HUES48 (cell line): ENCODE measurements around the gene CGB7.

Experiments
- H3K27ac ChIP-seq: one replicate; pipeline ENCODE4 v1.7.0; 2013; ENCODE audit warnings: low read depth, low read length, inconsistent platforms
- H3K27me3 ChIP-seq: 2 replicates; pipeline ENCODE4 v1.6.1; 2013; ENCODE audit warnings: mild to moderate bottlenecking, low read length; ENCODE audit not compliant: control insufficient read depth, insufficient read depth
- H3K36me3 ChIP-seq: 2 replicates; pipeline ENCODE4 v1.6.1; 2013; ENCODE audit warnings: low read length; ENCODE audit not compliant: control insufficient read depth, insufficient read depth
- H3K4me1 ChIP-seq: 2 replicates; pipeline ENCODE4 v1.6.1; 2013; ENCODE audit warnings: mild to moderate bottlenecking, low read length; ENCODE audit not compliant: control insufficient read depth, insufficient read depth
- H3K4me3 ChIP-seq: 2 replicates; pipeline ENCODE4 v1.5.1; 2013; ENCODE audit warnings: mild to moderate bottlenecking, low read depth, low read length
- H3K9ac ChIP-seq: 2 replicates; pipeline ENCODE4 v1.6.1; 2013; ENCODE audit warnings: mild to moderate bottlenecking, low read depth, low read length, moderate library complexity
- H3K9me3 ChIP-seq: 2 replicates; pipeline ENCODE4 v1.6.1; 2013; ENCODE audit warnings: low read length; ENCODE audit not compliant: control insufficient read depth, insufficient read depth

The CGB7 gene

DNA sequence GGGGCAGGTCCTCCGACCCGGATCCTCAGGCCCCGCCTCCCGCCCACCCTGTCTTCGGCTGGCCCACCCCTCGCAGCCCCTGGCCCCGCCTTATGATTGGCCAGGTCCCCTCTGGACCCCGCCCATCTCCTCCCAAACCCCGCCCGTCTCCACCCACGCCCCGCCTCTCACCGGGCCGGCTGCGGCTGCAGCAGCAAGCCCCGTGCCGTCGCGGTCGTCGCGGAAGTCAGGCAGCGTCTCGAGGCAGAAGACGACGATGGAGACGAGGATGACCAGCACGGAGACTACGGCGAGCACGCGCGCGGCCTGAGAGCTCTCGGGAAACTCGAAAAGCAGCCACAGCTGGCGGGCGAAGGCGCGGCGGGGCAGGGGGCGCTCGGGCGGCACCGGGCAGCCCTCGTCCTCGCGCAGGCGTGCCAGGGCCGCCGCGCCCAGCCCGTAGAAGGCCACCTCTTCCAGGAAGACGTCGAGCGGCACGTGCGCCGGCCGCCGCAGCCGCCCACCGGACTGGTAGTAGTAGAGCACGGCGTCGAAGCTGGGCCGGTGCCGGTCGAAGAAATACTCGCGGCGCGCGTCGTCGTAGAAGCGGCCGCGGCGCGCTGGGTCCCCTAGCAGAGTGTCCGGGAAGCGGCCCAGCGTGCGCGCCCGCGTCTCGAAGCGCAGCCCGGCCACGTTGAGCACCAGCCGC lies 14.5 kb upstream of the CGB7 start:
- H3K4me1 ChIP-seq: no peaks in the 10 kb centered on the region
- no peak overlapping the region for H3K27ac ChIP-seq
- no peaks in the 10 kb centered on the region for H3K36me3 ChIP-seq
- H3K9ac ChIP-seq: no peak overlapping the region
- peaks cover 69% of the 10 kb centered on the region for H3K27me3 ChIP-seq
- H3K9me3 ChIP-seq: no peaks in the 10 kb centered on the region
- peak overlapping the region; percentile 43; the same call in 1 of the 2 replicates for H3K4me3 ChIP-seq

DNA sequence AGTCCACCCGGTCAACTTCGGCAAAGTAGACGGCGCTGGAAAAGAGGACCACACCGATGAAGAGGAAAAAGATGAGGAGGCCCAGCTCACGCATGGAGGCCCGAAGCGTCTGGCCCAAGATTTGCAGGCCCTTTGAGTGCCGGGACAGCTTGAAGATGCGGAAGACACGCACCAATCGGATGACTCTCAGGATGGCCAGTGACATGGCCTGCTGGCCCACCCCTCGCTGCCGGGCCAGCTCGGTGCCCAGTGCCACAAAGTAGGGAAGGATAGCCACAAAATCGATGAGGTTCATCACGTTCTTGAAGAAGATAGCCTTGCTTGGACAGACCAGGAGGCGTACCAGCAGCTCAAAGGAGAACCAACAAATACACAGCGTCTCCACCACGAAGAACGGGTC lies 12.9 kb upstream of the CGB7 start:
- Histone ChIP-seq H3K9ac (no peak overlapping the region), H3K9me3 (no peaks in the 10 kb centered on the region), H3K27me3 (peaks cover 84% of the 10 kb centered on the region), H3K27ac (no peak overlapping the region), H3K36me3 (no peaks in the 10 kb centered on the region), H3K4me1 (peaks cover 9% of the 10 kb centered on the region), H3K4me3 (no peak overlapping the region)

DNA sequence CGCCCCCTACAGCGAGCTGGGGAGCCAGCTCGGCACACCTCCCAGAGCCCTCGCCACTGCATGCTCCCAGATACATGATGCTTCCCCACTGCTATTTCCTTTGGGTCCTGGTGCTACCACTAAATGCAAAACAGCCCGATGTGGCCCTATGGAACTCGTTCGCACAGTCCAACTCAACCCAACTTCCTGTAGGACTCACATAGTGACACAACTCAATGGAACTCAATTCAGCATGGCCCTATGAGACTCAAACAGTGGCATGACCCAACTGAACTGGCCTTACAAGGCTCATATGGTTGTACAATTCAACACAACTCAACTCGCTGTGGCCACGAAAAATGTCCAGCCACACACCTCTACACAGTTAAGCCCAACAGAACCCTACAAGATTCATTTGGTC lies 11.5 kb upstream of the CGB7 start:
- Histone ChIP-seq H3K9me3 (no peaks in the 10 kb centered on the region), H3K4me1 (peaks cover 15% of the 10 kb centered on the region), H3K27me3 (peaks cover 84% of the 10 kb centered on the region), H3K36me3 (no peaks in the 10 kb centered on the region), H3K9ac (no peak overlapping the region), H3K27ac (no peak overlapping the region), H3K4me3 (no peak overlapping the region)

DNA sequence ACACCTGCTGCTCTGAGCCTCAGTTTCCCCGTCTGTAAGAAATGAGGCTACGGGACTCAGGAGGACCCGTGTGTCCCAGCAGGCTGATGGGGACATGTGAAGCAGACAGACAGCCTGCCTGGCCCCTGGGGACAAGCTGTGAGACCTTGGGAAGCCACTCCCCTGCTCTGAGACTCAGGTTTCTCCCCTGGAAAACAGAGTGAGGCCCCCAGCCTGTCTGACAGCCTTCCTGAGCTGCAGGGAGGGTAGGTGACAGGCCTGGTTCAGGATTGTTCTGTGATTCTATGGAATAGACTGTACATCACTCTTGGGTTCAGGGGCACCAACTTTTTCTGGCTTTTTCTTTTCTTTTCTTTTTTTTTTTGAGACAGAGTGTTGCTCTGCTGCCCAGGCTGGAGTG lies 10.0 kb upstream of the CGB7 start:
- Histone ChIP-seq H3K9ac (no peak overlapping the region), H3K4me1 (peaks cover 22% of the 10 kb centered on the region), H3K27ac (no peak overlapping the region), H3K27me3 (peaks cover 69% of the 10 kb centered on the region), H3K9me3 (no peaks in the 10 kb centered on the region), H3K36me3 (no peaks in the 10 kb centered on the region), H3K4me3 (no peak overlapping the region)

DNA sequence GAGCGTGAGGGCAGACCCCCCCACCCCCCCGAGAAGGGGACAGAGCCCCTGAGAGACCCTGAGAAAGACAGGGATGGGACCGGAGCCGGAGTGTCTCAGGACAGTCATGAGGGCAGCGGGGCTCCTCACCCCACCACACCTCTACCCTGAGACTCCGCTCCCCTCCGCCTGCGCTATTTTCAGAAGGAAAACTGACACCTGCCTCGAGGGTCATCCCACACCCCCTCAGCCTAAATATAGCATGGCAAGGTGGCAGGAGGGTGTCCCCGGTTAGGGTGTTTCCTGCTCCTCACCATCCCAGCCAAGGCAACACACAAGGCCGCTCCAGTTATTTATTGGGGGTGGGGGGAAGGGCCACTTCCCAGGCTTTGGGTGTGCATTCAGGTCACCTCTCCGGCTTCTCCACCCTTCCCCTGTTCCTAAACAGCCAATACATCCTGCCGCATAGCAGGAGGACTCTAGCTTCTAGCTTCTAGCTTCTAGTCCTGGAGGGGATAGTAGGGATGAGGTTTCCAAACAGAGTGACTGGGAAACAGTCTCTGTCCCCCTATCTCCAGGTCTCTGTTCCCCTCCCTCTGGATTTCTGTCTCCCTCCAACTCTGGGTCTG lies 8.5 kb upstream of the CGB7 start:
- no peaks in the 10 kb centered on the region for H3K9me3 ChIP-seq
- H3K9ac ChIP-seq: no peak overlapping the region
- peaks cover 22% of the 10 kb centered on the region for H3K4me1 ChIP-seq
- peaks cover 55% of the 10 kb centered on the region for H3K27me3 ChIP-seq
- H3K27ac ChIP-seq: no peak overlapping the region
- no peak overlapping the region for H3K4me3 ChIP-seq
- H3K36me3 ChIP-seq: no peaks in the 10 kb centered on the region

DNA sequence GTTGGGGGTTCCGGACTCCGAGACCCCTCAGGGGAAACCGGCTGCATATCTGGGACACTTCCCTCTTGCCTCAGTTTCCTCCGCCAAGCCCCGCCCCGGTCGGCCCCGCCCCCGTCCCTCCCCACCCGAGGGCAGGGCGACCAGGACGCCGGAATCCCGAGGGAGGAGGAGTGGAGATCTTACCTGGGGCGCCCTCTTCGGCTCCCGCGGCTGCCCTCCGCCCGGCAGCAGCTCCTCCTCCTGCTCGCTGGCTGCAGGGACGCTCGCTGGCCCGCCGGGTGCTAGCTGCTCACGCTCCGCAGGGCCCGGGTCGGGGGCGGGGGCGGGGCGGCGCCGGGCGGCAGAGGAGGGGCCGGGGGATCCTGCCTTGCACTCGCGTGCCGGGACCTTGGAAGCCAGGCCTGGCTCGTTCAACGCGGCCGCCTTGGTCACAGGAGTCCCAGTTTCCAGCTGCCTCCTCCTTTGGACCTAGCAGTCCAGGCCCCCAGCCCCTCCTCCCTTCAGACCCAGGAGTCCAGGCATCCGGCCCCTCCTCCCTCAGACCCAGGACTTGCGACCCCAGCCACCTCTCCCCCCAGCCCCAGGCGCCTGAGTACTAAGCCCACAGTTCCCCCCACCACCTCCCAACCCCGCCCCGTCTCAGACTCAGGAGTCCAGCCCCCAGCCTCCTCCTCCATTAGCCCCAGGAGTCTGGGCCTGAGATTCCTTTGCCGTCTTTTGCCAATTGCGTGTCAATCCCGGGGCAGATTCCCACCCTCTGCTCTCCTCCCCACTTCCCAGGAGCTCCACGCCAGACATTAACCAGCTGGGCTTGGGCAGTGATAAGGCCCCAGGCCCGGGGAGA lies 7.4 kb upstream of the CGB7 start, which contains the start of gene NTF4:
Gene NTF4 (minus strand): TSS at position 51 of the 844 bp plus-strand sequence. CDS start 2,821 bp downstream, outside the sequence.
- Histone ChIP-seq H3K36me3 (no peaks in the 10 kb centered on the region), H3K9ac (no peak within 1 kb of the TSS), H3K27ac (peak within 1 kb of the TSS; percentile 35), H3K4me3 (peak within 1 kb of the TSS; percentile 47), H3K27me3 (peaks cover 45% of the 10 kb centered on the region), H3K9me3 (no peaks in the 10 kb centered on the region), H3K4me1 (peaks cover 22% of the 10 kb centered on the region)

DNA sequence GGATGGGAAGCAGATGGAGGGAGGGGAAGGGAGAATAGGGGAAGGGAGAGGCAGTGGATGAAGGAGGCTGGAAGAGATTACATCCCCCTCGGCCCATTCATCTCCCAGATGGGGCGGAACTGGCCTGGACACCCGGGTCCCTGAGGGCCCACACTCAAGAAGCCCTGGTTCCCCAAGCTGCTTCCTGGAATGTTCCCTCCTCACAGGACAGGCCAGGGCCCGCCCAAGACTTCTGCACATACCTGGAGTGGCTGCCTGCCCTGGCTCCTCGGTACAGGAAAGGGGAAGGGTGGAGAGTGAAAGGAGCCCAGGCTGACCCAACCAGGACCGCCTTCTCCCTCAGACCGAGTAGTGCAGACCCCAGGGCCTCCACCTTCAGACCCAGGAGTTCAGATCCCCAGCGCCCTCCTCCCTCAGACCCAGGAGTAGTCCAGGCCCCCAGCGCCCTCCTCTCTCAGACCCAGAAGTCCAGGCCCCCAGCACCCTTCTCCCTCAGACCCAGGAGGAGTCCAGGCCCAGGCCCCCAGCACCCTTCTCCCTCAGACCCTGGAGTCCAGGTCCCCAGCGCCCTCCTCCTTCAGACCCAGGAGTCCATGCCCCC lies 6.6 kb upstream of the CGB7 start:
- Histone ChIP-seq H3K27ac (no peak overlapping the region), H3K9ac (no peak overlapping the region), H3K4me3 (peak overlapping the region; percentile 47; the same call in 1 of the 2 replicates)

DNA sequence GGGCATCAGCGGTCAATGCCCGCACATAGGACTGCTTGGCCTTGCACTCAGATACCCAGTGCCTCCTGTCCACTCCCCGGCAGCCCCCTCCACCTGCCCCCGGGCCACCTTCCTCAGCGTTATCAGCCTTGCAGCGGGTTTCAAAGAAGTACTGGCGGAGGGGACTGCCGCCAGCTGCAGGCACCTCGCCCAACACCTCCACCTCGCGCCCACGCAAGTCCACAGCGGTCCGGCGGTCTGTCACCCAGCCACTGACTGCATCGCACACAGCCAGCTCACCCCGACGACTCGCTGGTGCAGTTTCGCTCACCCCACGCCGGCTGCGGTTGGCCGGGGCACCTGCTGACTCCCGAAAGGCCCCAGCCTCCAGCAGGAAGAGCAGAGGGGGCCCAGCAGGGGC lies 3.9 kb upstream of the CGB7 start:
- no peaks in the 10 kb centered on the region for H3K36me3 ChIP-seq
- no peaks in the 10 kb centered on the region for H3K9me3 ChIP-seq
- H3K9ac ChIP-seq: no peak overlapping the region
- peaks cover 45% of the 10 kb centered on the region for H3K27me3 ChIP-seq
- H3K4me3 ChIP-seq: no peak overlapping the region
- H3K27ac ChIP-seq: no peak overlapping the region
- peaks cover 35% of the 10 kb centered on the region for H3K4me1 ChIP-seq

More for the DNA sequence above, 6.6 kb upstream of the CGB7 start:
- Histone ChIP-seq H3K27me3 (peaks cover 42% of the 10 kb centered on the region), H3K9me3 (no peaks in the 10 kb centered on the region), H3K36me3 (no peaks in the 10 kb centered on the region), H3K4me1 (peaks cover 22% of the 10 kb centered on the region)

DNA sequence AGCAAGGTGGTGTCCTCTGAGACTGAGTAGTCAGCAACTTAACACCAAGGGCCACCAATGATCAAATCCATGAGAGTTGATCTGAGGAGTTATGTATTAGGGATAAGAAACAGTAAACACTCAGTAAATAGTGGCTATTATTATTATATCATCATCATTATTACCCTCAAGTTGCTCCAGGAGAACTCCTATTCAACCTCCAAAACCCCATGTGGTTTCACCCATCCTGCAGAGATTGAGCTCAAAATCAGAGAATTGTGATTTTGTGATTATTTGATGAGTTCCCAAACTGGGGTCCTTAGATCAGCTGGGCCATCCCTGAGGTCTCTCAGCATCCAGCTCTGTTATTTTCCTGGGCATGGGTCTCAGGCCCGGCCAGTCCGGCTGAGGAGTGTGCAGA lies 3.5 kb upstream of the CGB7 start:
- Histone ChIP-seq H3K27me3 (peaks cover 45% of the 10 kb centered on the region), H3K4me1 (peaks cover 31% of the 10 kb centered on the region), H3K9me3 (no peaks in the 10 kb centered on the region), H3K36me3 (no peaks in the 10 kb centered on the region), H3K27ac (no peak overlapping the region), H3K4me3 (no peak overlapping the region), H3K9ac (no peak overlapping the region)

DNA sequence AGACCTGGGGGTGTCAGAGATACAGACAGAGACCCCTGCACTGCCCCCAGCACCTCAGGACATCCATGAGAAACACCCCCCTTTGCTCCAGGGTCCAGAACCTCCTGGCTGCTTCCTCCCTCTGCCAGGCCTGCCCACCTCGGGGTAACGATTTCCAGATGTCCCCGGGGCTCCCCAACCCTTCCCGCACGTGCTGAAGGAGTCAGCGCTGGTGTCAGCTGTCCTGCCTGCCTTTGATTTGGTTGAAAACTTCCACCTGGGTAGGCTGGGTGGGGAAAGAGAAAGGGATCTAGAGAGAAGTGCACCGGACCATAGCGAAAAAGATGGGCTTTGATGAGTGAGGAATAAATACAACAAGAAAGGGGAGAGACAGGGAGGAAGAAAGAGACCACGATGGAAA lies 1.5 kb upstream of the CGB7 start:
- no peaks in the 10 kb centered on the region for H3K36me3 ChIP-seq
- no peak overlapping the region for H3K9ac ChIP-seq
- H3K27ac ChIP-seq: no peak overlapping the region
- no peaks in the 10 kb centered on the region for H3K9me3 ChIP-seq
- H3K4me3 ChIP-seq: no peak overlapping the region
- peaks cover 20% of the 10 kb centered on the region for H3K4me1 ChIP-seq
- H3K27me3 ChIP-seq: peaks cover 47% of the 10 kb centered on the region
